HepG2 (cell line): Measurements from ENCODE around the gene MEIOC. TPM values are rescaled to one million over a fixed set of nuclear protein-coding genes. Genes with fewer than 3 reads are reported as not detected.
A peak's percentile ranks its signal among the peaks of the same experiment; 100 is the strongest.

ENCODE experiments used
- AKAP8 ChIP-seq: sonication (generic); formaldehyde crosslinking; IDR thresholded peaks from 2 replicates; pipeline ENCODE4 v1.5.1; 2020; ENCODE audit warnings: mild to moderate bottlenecking, missing genetic modification reagents
- CENPX ChIP-seq: sonication (generic); formaldehyde crosslinking; IDR thresholded peaks from 2 replicates; pipeline ENCODE4 v1.9.0; 2021; ENCODE audit warnings: mild to moderate bottlenecking, missing genetic modification reagents, moderate library complexity
- DR1 ChIP-seq: sonication (generic); formaldehyde crosslinking; IDR thresholded peaks from 2 replicates; pipeline ENCODE4 v1.8.0; 2021; ENCODE audit warnings: mild to moderate bottlenecking, missing genetic modification reagents, inconsistent platforms
- FOXK1 ChIP-seq: sonication (generic); formaldehyde crosslinking; IDR thresholded peaks from 2 replicates; pipeline ENCODE4 v1.4.0; 2020; ENCODE audit warnings: low read depth, missing genetic modification reagents, borderline replicate concordance
- MXI1 ChIP-seq: IDR thresholded peaks from 3 replicates; pipeline ENCODE4 v1.6.1; 2012; ENCODE audit warnings: low read depth, low read length, inconsistent platforms, borderline replicate concordance
- PITX1 ChIP-seq: sonication (generic); formaldehyde crosslinking; IDR thresholded peaks from 2 replicates; pipeline ENCODE4 v1.5.1; 2020; ENCODE audit warnings: mild to moderate bottlenecking, missing genetic modification reagents
- POLR2A ChIP-seq, 2 experiments: IDR thresholded peaks; 2 replicates each; pipeline ENCODE4 v1.6.1; 2011; ENCODE audit warnings: low read depth in 2 of 2, low read length in 2 of 2, mild to moderate bottlenecking in 1 of 2, moderate library complexity in 1 of 2; ENCODE audit not compliant: insufficient read depth in 1 of 2
- SNAPC2 ChIP-seq: sonication (generic); formaldehyde crosslinking; IDR thresholded peaks from 2 replicates; pipeline ENCODE4 v1.8.1; 2022; ENCODE audit warnings: mild to moderate bottlenecking, missing genetic modification reagents
- STAG1 ChIP-seq: sonication (generic); formaldehyde crosslinking; IDR thresholded peaks from 2 replicates; pipeline ENCODE4 v1.4.0; 2020; ENCODE audit warnings: missing genetic modification reagents
- TAF15 ChIP-seq: fragments of 200-400 bp; formaldehyde crosslinking; IDR thresholded peaks from one replicate; pipeline ENCODE4 v1.6.1; 2018; ENCODE audit warnings: mild to moderate bottlenecking, low read depth, low read length; ENCODE audit not compliant: poor library complexity, severe bottlenecking
- TBP ChIP-seq: sonication (generic); formaldehyde crosslinking; IDR thresholded peaks from 2 replicates; pipeline ENCODE4 v1.5.0; 2020; ENCODE audit warnings: missing genetic modification reagents
- ZNF143 ChIP-seq: sonication (generic); formaldehyde crosslinking; IDR thresholded peaks from 2 replicates; pipeline ENCODE4 v1.4.0; 2020; ENCODE audit warnings: missing genetic modification reagents
- ZNF335 ChIP-seq: sonication (generic); formaldehyde crosslinking; IDR thresholded peaks from 2 replicates; pipeline ENCODE4 v1.4.0; 2020; ENCODE audit warnings: missing genetic modification reagents
- ZNF598 ChIP-seq: sonication (generic); formaldehyde crosslinking; IDR thresholded peaks from 2 replicates; pipeline ENCODE4 v1.5.1; 2020; ENCODE audit warnings: mild to moderate bottlenecking, missing genetic modification reagents, borderline replicate concordance
- ZNF615 ChIP-seq: sonication (generic); formaldehyde crosslinking; IDR thresholded peaks from 2 replicates; pipeline ENCODE4 v1.5.0; 2020; ENCODE audit warnings: mild to moderate bottlenecking, missing genetic modification reagents, borderline replicate concordance
- ZNF839 ChIP-seq: sonication (generic); formaldehyde crosslinking; IDR thresholded peaks from 2 replicates; pipeline ENCODE4 v1.4.0; 2020; ENCODE audit warnings: missing genetic modification reagents, mild to moderate bottlenecking, borderline replicate concordance
- ZSCAN12 ChIP-seq: sonication (generic); formaldehyde crosslinking; IDR thresholded peaks from 2 replicates; pipeline ENCODE4 v1.9.0; 2021; ENCODE audit warnings: mild to moderate bottlenecking, missing genetic modification reagents
- polyA plus RNA-seq, 8 experiments: library from polyadenylated mRNA; depleted of rRNA in 3 of 8; stranded (reverse) in 7 of 8; unstranded in 1 of 8; fragments of >200 nt; fragmentation: Illumina TruSeq in 4 of 8; extraction: Trizol in 4 of 8; gene quantifications; 2 replicates each; pipeline versions ENCODE4 v1.2.1 to v1.2.3, GENCODE V29; 2011 to 2016; ENCODE audit warnings: low read depth in 4 of 8, missing spikeins in 1 of 8, mixed read lengths in 1 of 8; ENCODE audit not compliant: insufficient read depth in 1 of 8
- total RNA-seq, 5 experiments: library from RNA; depleted of rRNA; stranded (reverse); fragments of >200 nt; fragmentation: Illumina TruSeq; extraction: Trizol; gene quantifications; 2 replicates each; pipeline ENCODE4 v1.2.3, GENCODE V29; 2016; ENCODE audit warnings: low read depth in 1 of 5
- TF ChIP-seq, protein P1 (sequence below): sonication (generic); formaldehyde crosslinking; IDR thresholded peaks from 2 replicates; pipeline ENCODE4 v1.4.0; 2020; ENCODE audit warnings: low read depth, missing genetic modification reagents
- TF ChIP-seq, protein P2 (sequence below): IDR thresholded peaks from 2 replicates; pipeline ENCODE4 v1.6.1; 2016
- TF ChIP-seq, protein P3 (sequence below): IDR thresholded peaks from 2 replicates; pipeline ENCODE4 v1.6.1; 2016; ENCODE audit warnings: low read depth, control low read depth
- TF ChIP-seq, protein P4 (sequence below): sonication (generic); formaldehyde crosslinking; IDR thresholded peaks from 2 replicates; pipeline ENCODE4 v1.5.0; 2020; ENCODE audit warnings: mild to moderate bottlenecking, missing genetic modification reagents

The MEIOC gene
- total and polyA plus RNA-seq, 2 of the 13 experiments (the other 11 are each of a cell fraction or from before 2014, with no cell fraction given) = 0.04 to 0.15 TPM

DNA sequence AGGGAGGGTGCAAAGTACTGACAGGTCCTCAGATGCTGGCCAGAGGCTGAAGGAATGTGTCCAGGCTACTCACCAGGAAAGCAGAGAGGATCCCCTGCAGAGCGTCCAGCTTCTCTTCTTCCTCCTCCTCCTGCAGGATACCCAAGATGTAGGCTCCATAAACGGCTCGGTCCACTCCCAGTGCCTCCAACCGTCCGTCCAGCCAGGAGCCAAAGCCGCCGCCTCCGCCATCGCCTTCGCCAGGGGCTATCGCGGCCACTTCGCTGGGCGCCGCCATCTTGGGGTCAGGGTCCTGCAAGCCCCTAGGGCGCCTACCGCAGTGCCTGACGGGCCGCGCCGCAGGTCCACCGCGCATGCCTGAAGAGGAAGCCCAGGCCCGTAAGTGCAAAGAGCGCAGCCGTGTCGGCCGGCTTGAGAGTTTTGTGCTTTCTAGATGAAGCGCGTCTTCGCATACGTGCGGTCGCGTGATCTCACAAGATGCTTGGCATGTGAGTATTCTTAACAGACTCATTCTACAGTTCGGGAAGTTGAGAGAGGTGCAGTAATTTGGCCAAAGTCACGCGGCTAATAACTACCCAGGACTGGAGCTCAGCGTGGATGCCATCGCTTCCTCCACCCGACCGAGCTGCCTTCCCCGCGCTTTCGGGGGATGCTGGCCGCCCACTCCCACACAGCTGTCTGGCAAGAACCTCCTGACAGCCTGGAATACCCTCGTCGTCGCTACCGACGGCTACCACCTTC lies 33.4 kb downstream of the MEIOC start, which contains the start of gene CCDC43 (continued):
- TF ChIP-seq TBP (0 out of 2 replicates have a peak, but pooled peaks have one; percentile 75), FOXK1 (CRISPR knock-in tag) (peak; percentile 85), MXI1 (peak; percentile 86; the same call in 2 of the 3 replicates), DR1 (CRISPR knock-in tag) (peak; percentile 95), ZNF598 (CRISPR knock-in tag) (peak; percentile 95), CENPX (no peak), POLR2A (IDR thresholded peaks at IDR 0.05; ENCODE audit: insufficient read depth in 1 of 2, low read depth in 2 of 2, low read length in 2 of 2) (peak; percentile 98), AKAP8 (CRISPR knock-in tag) (peak; percentile 93; the same call in 1 of the 2 replicates), SNAPC2 (CRISPR knock-in tag) (peak; percentile 91), TAF15 (no peak), STAG1 (CRISPR knock-in tag) (0 out of 2 replicates have a peak, but pooled peaks have one; percentile 3), ZNF143 (CRISPR knock-in tag) (peak; percentile 87), ZNF335 (peak; percentile 100), ZSCAN12 (CRISPR knock-in tag) (peak; percentile 10; the same call in 1 of the 2 replicates), ZNF839 (CRISPR knock-in tag) (peak; percentile 75; the same call in 1 of the 2 replicates), PITX1 (CRISPR knock-in tag) (peak; percentile 73), ZNF615 (CRISPR knock-in tag) (0 out of 2 replicates have a peak, but pooled peaks have one; percentile 23)
- TF ChIP-seq, protein P1, sequence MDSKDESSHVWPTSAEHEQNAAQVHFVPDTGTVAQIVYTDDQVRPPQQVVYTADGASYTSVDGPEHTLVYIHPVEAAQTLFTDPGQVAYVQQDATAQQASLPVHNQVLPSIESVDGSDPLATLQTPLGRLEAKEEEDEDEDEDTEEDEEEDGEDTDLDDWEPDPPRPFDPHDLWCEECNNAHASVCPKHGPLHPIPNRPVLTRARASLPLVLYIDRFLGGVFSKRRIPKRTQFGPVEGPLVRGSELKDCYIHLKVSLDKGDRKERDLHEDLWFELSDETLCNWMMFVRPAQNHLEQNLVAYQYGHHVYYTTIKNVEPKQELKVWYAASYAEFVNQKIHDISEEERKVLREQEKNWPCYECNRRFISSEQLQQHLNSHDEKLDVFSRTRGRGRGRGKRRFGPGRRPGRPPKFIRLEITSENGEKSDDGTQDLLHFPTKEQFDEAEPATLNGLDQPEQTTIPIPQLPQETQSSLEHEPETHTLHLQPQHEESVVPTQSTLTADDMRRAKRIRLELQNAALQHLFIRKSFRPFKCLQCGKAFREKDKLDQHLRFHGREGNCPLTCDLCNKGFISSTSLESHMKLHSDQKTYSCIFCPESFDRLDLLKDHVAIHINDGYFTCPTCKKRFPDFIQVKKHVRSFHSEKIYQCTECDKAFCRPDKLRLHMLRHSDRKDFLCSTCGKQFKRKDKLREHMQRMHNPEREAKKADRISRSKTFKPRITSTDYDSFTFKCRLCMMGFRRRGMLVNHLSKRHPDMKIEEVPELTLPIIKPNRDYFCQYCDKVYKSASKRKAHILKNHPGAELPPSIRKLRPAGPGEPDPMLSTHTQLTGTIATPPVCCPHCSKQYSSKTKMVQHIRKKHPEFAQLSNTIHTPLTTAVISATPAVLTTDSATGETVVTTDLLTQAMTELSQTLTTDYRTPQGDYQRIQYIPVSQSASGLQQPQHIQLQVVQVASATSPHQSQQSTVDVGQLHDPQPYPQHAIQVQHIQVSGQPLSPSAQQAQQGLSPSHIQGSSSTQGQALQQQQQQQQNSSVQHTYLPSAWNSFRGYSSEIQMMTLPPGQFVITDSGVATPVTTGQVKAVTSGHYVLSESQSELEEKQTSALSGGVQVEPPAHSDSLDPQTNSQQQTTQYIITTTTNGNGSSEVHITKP (CRISPR knock-in tag) = no peak
- TF ChIP-seq, protein P2, sequence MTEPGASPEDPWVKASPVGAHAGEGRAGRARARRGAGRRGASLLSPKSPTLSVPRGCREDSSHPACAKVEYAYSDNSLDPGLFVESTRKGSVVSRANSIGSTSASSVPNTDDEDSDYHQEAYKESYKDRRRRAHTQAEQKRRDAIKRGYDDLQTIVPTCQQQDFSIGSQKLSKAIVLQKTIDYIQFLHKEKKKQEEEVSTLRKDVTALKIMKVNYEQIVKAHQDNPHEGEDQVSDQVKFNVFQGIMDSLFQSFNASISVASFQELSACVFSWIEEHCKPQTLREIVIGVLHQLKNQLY (CRISPR knock-in tag) = no peak
- TF ChIP-seq, protein P3, sequence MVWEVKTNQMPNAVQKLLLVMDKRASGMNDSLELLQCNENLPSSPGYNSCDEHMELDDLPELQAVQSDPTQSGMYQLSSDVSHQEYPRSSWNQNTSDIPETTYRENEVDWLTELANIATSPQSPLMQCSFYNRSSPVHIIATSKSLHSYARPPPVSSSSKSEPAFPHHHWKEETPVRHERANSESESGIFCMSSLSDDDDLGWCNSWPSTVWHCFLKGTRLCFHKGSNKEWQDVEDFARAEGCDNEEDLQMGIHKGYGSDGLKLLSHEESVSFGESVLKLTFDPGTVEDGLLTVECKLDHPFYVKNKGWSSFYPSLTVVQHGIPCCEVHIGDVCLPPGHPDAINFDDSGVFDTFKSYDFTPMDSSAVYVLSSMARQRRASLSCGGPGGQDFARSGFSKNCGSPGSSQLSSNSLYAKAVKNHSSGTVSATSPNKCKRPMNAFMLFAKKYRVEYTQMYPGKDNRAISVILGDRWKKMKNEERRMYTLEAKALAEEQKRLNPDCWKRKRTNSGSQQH (CRISPR knock-in tag) = peak; percentile 88
- TF ChIP-seq, protein P4, sequence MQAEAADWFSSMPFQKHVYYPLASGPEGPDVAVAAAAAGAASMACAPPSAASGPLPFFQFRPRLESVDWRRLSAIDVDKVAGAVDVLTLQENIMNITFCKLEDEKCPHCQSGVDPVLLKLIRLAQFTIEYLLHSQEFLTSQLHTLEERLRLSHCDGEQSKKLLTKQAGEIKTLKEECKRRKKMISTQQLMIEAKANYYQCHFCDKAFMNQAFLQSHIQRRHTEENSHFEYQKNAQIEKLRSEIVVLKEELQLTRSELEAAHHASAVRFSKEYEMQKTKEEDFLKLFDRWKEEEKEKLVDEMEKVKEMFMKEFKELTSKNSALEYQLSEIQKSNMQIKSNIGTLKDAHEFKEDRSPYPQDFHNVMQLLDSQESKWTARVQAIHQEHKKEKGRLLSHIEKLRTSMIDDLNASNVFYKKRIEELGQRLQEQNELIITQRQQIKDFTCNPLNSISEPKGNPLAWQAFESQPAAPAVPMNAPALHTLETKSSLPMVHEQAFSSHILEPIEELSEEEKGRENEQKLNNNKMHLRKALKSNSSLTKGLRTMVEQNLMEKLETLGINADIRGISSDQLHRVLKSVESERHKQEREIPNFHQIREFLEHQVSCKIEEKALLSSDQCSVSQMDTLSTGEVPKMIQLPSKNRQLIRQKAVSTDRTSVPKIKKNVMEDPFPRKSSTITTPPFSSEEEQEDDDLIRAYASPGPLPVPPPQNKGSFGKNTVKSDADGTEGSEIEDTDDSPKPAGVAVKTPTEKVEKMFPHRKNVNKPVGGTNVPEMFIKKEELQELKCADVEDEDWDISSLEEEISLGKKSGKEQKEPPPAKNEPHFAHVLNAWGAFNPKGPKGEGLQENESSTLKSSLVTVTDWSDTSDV (CRISPR knock-in tag) = no peak
